HG03025 (cell line): Measurements from ENCODE around the gene ZFP14.
A peak's percentile ranks its signal among the peaks of the same experiment; 100 is the strongest.

ENCODE experiments used
- ATAC-seq: cut with Tn5 transposase; IDR thresholded peaks from one replicate; pipeline ENCODE4 v1.9.1; 2021; ENCODE audit warnings: mild to moderate bottlenecking, moderate library complexity; ENCODE audit not compliant: unreplicated experiment, low FRiP score

ZFP14 gene

DNA sequence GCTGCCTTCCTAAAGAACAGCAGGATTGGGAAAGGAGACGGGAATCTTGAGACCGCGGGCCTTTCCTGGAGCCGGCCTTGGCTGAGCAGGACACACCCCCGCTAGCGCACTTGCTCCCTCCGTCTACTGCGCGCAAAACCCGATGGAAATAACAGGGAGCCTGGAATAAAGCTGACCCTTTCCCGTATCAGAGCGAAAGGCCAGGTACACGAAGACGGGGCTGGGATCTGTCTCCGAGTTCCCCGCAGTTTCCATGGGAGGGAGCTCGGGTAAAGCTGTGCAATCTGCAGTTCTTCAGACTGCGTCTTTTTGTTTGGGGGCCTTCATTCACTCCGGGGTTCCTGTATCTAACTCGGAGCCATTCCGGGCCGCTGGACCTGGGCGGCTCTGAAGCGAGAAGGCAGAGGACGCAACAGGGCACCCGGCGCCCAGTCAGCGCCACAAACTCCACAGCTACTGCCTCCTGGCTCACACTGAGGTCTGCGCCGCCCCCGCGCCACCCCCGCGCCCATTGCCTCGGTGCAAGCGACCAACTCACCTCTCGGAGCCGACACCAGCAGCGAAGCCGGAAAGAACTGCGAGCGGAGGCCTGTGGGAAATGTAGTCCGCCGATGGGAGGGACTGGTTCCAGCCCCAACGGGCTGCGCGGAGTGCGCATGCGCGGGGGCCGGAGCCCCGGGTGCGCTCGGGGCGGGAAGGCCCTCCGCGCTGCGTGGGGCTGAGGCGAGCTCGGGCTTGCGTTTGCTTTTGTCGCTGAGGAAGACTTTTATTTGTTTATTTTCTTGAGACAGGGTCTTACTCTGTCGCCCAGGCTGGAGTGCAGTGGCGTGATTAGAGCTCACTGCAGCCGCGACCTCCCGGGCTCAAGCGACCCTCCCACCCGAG is at the start of gene ZFP14:
ZFP14 (minus strand) TSS at position 577 of the 885 bp plus-strand sequence. CDS start 11,309 bp downstream, outside the sequence.
- ATAC-seq, result peak; percentile 83

GRCh38 chr19:36423925-36424324 is 44.9 kb upstream of the ZFP14 start:
- ATAC-seq, result no peak

- no peak for ATAC-seq
Observed at GRCh38 chr19:36421749-36422481, 42.9 kb upstream of the ZFP14 start.

GRCh38 chr19:36420961-36421748 is 42.2 kb upstream of the ZFP14 start:
- no peak for ATAC-seq

DNA sequence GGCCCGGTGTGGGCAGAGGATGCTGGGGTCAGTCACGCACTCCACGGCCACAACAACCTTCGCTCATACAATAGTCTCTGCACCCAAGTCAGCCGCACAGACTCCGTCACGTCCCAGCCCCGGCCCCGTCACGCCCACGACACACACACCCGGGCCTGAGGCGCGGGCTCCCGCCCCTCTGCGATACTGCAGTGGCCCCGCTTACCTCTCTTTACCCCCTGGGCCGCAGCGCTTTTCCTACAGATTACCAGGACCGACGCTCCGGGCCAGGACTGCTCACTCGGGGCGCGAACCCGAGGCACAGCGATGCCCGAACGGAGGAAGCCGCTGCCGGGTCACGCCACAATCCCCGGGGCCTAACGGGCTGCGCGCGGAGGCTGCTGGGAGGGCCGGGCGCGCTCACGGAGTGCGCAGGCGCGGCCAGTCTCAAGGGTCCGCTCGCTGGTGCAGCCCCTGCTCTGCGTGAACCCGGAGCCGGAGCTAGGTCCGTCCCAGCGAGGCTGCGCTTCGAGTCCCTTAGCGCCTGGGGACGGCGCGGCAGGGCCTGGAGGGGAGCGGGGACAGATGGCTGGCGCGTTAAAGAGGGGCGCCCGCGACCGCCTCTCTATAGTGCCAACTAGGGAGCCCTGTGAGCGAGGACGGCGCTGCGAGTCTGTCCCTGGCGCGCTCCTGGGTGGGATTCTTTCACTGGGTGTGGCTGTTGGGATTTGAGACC is 39.4 kb upstream of the ZFP14 start, which contains the start of gene ZFP82:
ZFP82 (minus strand) TSS at position 358 of the 715 bp plus-strand sequence. CDS start 8,855 bp downstream, outside the sequence.
- ATAC-seq, result peak; percentile 61

DNA sequence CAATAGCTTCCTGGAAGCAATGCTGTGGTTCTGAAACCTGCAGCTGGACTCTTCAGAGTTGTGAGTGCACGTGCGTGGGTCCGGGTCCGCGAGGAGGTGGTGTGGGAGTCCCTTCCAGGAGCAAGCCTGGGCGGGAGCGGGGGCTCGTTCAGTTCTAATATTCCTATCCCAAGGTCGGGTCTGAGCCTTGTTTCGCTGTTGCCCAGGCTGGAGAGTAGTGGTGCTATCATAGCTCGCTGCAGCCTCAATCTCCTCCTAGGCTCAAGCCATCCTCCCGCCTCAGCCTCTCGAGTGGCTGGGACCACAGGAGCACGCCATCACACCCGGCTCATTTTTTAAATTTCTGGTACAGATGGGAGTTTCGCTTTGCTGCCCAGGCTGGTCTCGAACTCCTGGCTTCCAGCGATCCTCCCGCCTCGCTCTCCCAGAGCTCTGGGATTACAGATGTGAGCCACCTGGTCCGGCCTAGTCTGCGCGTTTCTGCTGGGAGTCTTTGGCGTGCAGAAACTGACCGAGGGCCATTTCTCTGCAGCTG is 38.8 kb upstream of the ZFP14 start:
- no peak for ATAC-seq

- ATAC-seq, result no peak
Observed at GRCh38 chr19:36409841-36410240, 30.8 kb upstream of the ZFP14 start.

GRCh38 chr19:36408101-36408500 is 29.1 kb upstream of the ZFP14 start:
- ATAC-seq, result no peak

- ATAC-seq, result no peak
Observed at GRCh38 chr19:36404498-36404897, 25.5 kb upstream of the ZFP14 start.

DNA sequence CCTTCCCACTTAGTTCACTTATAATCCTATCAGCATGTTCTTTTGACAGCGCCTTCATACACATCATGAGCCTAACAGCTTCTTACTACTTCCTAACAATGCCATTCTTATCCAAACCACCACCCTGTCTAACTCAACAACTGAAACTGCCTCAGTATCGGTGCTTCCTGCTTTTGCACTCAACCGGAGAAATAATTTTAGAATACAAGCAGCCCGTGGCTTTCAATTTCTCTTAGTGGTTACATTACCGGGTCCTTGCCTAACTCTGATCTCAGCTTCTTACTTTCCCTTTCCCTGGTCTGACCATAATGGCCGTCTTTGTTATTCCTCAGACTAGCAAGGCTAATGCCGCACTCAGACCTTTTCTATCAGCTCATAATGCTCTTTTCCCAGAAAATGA is 22.5 kb upstream of the ZFP14 start:
- no peak for ATAC-seq

DNA sequence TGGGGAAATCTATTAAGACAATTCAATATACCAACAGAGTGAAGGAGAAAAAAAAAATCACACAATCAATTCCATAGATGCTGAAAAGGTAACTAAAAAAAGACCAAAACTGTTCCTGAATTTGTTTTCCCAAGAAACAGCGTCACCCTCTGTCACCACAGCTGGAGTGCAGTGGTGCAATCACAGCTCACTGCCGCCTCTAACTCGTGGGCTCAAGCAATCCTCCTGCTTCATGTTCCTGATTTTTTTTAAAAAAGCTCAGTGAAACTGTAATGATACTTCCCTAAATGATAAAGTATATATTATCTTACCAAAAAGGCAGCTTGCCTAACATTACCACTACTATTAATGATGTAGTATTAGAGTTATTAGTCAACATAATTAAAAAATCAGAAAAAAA is 19.6 kb upstream of the ZFP14 start:
- ATAC-seq, result no peak

- ATAC-seq, result no peak
Observed at GRCh38 chr19:36392916-36393673, 14.1 kb upstream of the ZFP14 start.

- ATAC-seq, result no peak
Observed at GRCh38 chr19:36379510-36379819, 464 bp upstream of the ZFP14 start.

GRCh38 chr19:36377541-36378178 is 1.3 kb downstream of the ZFP14 start:
- ATAC-seq, result no peak

DNA sequence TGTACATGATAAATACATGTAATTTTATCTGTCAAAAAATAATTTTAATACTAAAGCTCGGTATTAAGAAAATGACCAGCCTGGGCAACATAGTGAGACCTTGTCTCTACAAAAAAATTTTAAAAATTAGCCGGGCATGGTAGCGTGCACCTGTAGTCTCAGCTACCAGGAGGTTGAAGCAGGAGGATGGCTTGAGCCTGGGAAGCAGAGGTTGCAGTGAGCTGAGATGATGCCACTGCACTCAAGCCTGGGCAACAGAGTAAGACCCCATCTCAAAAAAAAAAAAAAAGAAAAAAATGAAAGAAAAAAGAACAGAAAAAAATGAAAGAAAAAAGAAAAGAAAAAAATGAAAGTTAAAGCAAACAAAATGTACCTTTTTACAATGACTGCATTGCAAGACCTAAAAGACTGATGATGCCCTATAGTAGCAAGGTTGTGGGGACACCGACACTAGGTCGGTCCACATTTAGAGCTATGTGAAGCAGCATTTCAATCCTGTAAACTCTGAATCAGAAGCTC is 5.3 kb downstream of the ZFP14 start:
- ATAC-seq, result no peak

- ATAC-seq, result no peak
Observed at GRCh38 chr19:36371886-36372285, 7.1 kb downstream of the ZFP14 start.

- ATAC-seq, result no peak
Observed at GRCh38 chr19:36363845-36364244, 15.2 kb downstream of the ZFP14 start.

DNA sequence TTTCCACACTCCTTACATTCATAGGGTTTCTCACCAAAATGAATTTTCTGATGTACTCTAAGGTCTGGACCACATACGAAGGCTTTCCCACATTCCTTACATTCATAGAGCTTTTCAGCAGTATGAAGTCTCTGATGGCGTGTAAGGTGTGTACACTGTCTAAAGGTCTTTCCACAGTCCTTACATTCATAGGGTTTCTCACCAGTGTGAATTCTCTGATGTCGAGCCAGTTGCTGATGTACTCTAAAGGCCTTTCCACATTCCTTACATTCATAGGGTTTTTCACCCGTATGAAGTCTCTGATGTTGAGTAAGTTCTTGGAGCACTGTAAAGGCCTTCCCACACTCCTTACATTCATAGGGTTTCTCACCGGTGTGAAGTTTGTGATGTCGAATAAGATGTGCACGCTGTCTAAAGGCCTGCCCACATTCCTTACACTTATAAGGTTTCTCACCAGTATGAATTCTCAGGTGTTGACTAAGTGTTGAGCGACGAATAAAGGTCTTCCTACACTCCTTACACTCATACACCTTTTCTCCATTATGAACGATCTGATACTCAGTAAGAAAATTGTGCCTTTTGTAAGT is 38.1 kb downstream of the ZFP14 start:
- ATAC-seq, result no peak
